Mesenchymal stem cell (in vitro differentiated cells and primary cell): ENCODE data around the gene HIVEP3.
"Not testable (repeated sequence)": the region's sequence is repeated elsewhere in the genome, so short reads cannot be mapped to it uniquely, and the experiment has no call there.

Experiments
- DNase-seq: peaks from one replicate; pipeline ENCODE4 v3.0.0-alpha.2; 2013
- H2AFZ ChIP-seq: one replicate; pipeline ENCODE4 v1.6.1; 2013; ENCODE audit warnings: low read depth, mild to moderate bottlenecking, control low read depth, inconsistent platforms, low read length, moderate library complexity
- H2AK5ac ChIP-seq: 2 replicates; pipeline ENCODE4 v1.6.1; 2013; ENCODE audit warnings: low read length, moderate library complexity, mild to moderate bottlenecking, inconsistent platforms; ENCODE audit not compliant: severe bottlenecking
- H2BK120ac ChIP-seq: one replicate; pipeline ENCODE4 v1.6.1; 2013; ENCODE audit warnings: low read depth, mild to moderate bottlenecking, inconsistent platforms, low read length, moderate library complexity
- H2BK12ac ChIP-seq, 2 experiments: one replicate each; pipeline ENCODE4 v1.6.1; 2013; ENCODE audit warnings: inconsistent platforms in 2 of 2, low read length in 2 of 2, mild to moderate bottlenecking in 2 of 2, moderate library complexity in 2 of 2, control low read depth in 1 of 2
- H2BK15ac ChIP-seq: one replicate; pipeline ENCODE4 v1.6.1; 2013; ENCODE audit warnings: mild to moderate bottlenecking, low read depth, inconsistent platforms; ENCODE audit not compliant: poor library complexity, severe bottlenecking
- H2BK5ac ChIP-seq: 2 replicates; pipeline ENCODE4 v1.6.1; 2013; ENCODE audit warnings: low read depth, mild to moderate bottlenecking, low read length, control low read depth, inconsistent platforms; ENCODE audit not compliant: poor library complexity, severe bottlenecking
- H3K14ac ChIP-seq, 2 experiments: one replicate each; pipeline ENCODE4 v1.6.1; 2013; ENCODE audit warnings: inconsistent platforms in 2 of 2, low read length in 2 of 2, control low read depth in 1 of 2, mild to moderate bottlenecking in 1 of 2, moderate library complexity in 1 of 2
- H3K18ac ChIP-seq, 2 experiments: one replicate each; pipeline ENCODE4 v1.6.1; 2013; ENCODE audit warnings: inconsistent platforms in 2 of 2, low read length in 2 of 2, control low read depth in 1 of 2, low read depth in 1 of 2, mild to moderate bottlenecking in 1 of 2
- H3K23ac ChIP-seq, 2 experiments: one replicate each; pipeline ENCODE4 v1.6.1; 2013; ENCODE audit warnings: inconsistent platforms in 2 of 2, low read length in 2 of 2, mild to moderate bottlenecking in 2 of 2, moderate library complexity in 2 of 2, control low read depth in 1 of 2
- H3K27ac ChIP-seq: 2 replicates; pipeline ENCODE4 v1.5.1; 2013; ENCODE audit warnings: mild to moderate bottlenecking, moderate library complexity, low read length, control low read depth, inconsistent platforms; ENCODE audit not compliant: poor library complexity, severe bottlenecking
- H3K27me3 ChIP-seq, 2 experiments: 2 replicates each; pipeline versions ENCODE4 v1.6.1 to v1.7.0; 2013; ENCODE audit warnings: low read length in 2 of 2, mild to moderate bottlenecking in 2 of 2, moderate library complexity in 2 of 2, control low read depth in 1 of 2, inconsistent platforms in 1 of 2; ENCODE audit not compliant: control insufficient read depth in 1 of 2, insufficient read depth in 1 of 2
- H3K36me3 ChIP-seq, 2 experiments: 2 replicates each; pipeline versions ENCODE4 v1.6.1 to v1.7.0; 2013; ENCODE audit warnings: low read length in 2 of 2, control low read depth in 1 of 2, inconsistent platforms in 1 of 2, low read depth in 1 of 2, mild to moderate bottlenecking in 1 of 2; ENCODE audit not compliant: insufficient read depth in 2 of 2, control insufficient read depth in 1 of 2
- H3K4ac ChIP-seq, 2 experiments: one replicate each; pipeline ENCODE4 v1.6.1; 2013; ENCODE audit warnings: inconsistent platforms in 2 of 2, low read length in 2 of 2, mild to moderate bottlenecking in 2 of 2, moderate library complexity in 2 of 2, control low read depth in 1 of 2, low read depth in 1 of 2
- H3K4me1 ChIP-seq: 2 replicates; pipeline ENCODE4 v1.6.1; 2013; ENCODE audit warnings: low read depth, low read length, control low read depth; ENCODE audit not compliant: control insufficient read depth, insufficient read depth
- H3K4me2 ChIP-seq: 2 replicates; pipeline ENCODE4 v1.6.1; 2013; ENCODE audit warnings: low read length, mild to moderate bottlenecking, inconsistent platforms; ENCODE audit not compliant: poor library complexity, severe bottlenecking
- H3K4me3 ChIP-seq, 2 experiments: 2 replicates each; pipeline versions ENCODE4 v1.5.1 to v1.7.0; 2013; ENCODE audit warnings: low read length in 2 of 2, mild to moderate bottlenecking in 2 of 2, control low read depth in 1 of 2, low read depth in 1 of 2; ENCODE audit not compliant: insufficient read depth in 1 of 2
- H3K79me1 ChIP-seq: replicated peaks from 2 replicates; pipeline ENCODE4 v1.6.1; 2013; ENCODE audit warnings: mild to moderate bottlenecking, control low read depth, low read length, inconsistent platforms; ENCODE audit not compliant: poor library complexity, severe bottlenecking
- H3K9ac ChIP-seq: 2 replicates; pipeline ENCODE4 v1.7.0; 2013; ENCODE audit warnings: mild to moderate bottlenecking, low read length, moderate library complexity
- H3K9me3 ChIP-seq: 2 replicates; pipeline ENCODE4 v1.7.0; 2013; ENCODE audit warnings: mild to moderate bottlenecking, low read length; ENCODE audit not compliant: control insufficient read depth
- H4K8ac ChIP-seq: one replicate; pipeline ENCODE4 v1.6.1; 2013; ENCODE audit warnings: inconsistent platforms, mild to moderate bottlenecking, low read length, moderate library complexity
- H4K91ac ChIP-seq: one replicate; pipeline ENCODE4 v1.6.1; 2013; ENCODE audit warnings: mild to moderate bottlenecking, low read length, inconsistent platforms
- WGBS: methylation state at CpG from one replicate; pipeline ENCODE4 v1.1.7; 2013; ENCODE audit warnings: mixed read lengths; 5-methylcytosine and 5-hydroxymethylcytosine counted together

The HIVEP3 gene

GRCh38 chr1:41952208-41952607, 33.5 kb upstream of the HIVEP3 start:
- H2BK5ac ChIP-seq, result no peak overlapping the region
- no peak overlapping the region for H2AK5ac ChIP-seq
- no peak overlapping the region for H3K14ac ChIP-seq
- no peak overlapping the region for H2BK15ac ChIP-seq
- peaks cover 15% of the 10 kb centered on the region for H3K79me1 ChIP-seq
- no peak overlapping the region for H3K4ac ChIP-seq
- no peaks in the 10 kb centered on the region for H3K27me3 ChIP-seq
- H3K4me1 ChIP-seq, result peaks cover 11% of the 10 kb centered on the region
- no peak for DNase-seq
- no peak overlapping the region for H2BK120ac ChIP-seq
- H3K9me3 ChIP-seq, result no peaks in the 10 kb centered on the region
- no peak overlapping the region for H3K23ac ChIP-seq
- no peak overlapping the region for H3K4me2 ChIP-seq
- H3K18ac ChIP-seq, result no peak overlapping the region
- H2BK12ac ChIP-seq, result no peak overlapping the region
- no peak overlapping the region for H4K91ac ChIP-seq
- H2AFZ ChIP-seq, result no peak overlapping the region
- no peak overlapping the region for H3K9ac ChIP-seq
- H3K4me3 ChIP-seq, result no peak overlapping the region
- H3K36me3 ChIP-seq, result no peaks in the 10 kb centered on the region
- 92% methylated on average over 2 of the region's 2 CpGs for WGBS
- no peak overlapping the region for H4K8ac ChIP-seq
- H3K27ac ChIP-seq, result no peak overlapping the region

DNA sequence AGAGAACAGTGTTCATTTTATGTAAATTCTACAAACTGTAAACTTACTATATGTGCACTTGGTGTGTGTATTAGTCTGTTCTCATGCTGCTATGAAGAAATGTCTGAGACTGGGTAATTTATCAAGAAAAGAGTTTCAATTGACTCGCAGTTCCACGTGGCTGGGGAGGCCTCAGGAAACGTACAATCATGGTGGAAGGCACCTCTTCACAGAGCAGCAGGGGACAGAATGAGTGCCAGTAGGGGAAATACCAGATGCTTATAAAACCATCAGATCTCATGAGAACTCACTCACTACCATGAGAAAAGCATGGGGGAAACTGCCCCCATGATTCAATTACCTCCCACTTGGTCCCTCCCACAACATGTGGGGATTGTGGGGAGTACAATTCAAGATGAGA, 32.8 kb upstream of the HIVEP3 start:
- not testable (repeated sequence) for H3K9me3 ChIP-seq, H3K18ac ChIP-seq

DNA sequence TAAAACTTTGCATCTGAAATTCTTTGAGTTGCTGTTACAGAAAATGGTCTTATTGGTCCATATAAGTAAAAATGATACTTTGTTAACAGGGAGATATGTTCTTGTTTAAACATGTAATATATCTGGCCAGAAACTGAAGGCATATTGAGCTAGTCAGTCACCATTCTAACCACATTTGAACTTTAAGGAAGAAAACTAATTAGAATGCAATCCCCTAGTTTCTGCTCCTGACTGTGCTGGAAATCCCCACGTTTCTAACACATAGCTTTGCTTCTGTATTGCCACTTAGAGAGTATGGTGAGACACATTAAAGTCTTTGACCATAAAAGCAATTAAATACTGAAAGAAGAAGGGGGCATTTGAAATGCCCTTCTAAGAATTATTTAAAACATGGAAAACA, 32.1 kb upstream of the HIVEP3 start:
- no peak for DNase-seq
- no peak overlapping the region for H2BK15ac ChIP-seq
- no peak overlapping the region for H3K4ac ChIP-seq
- no peak overlapping the region for H3K18ac ChIP-seq
- H3K23ac ChIP-seq, result no peak overlapping the region
- H3K9ac ChIP-seq, result no peak overlapping the region
- no peaks in the 10 kb centered on the region for H3K36me3 ChIP-seq
- no peak overlapping the region for H2AFZ ChIP-seq
- no peak overlapping the region for H4K91ac ChIP-seq
- H2BK5ac ChIP-seq, result no peak overlapping the region
- H3K4me1 ChIP-seq, result peaks cover 11% of the 10 kb centered on the region
- no peak overlapping the region for H3K27ac ChIP-seq
- no peaks in the 10 kb centered on the region for H3K27me3 ChIP-seq
- no peaks in the 10 kb centered on the region for H3K9me3 ChIP-seq
- no peak overlapping the region for H2AK5ac ChIP-seq
- H3K4me2 ChIP-seq, result no peak overlapping the region
- WGBS, result no CpG with 5 or more reads among the region's 1 CpG
- no peak overlapping the region for H2BK120ac ChIP-seq
- no peak overlapping the region for H3K14ac ChIP-seq
- no peak overlapping the region for H4K8ac ChIP-seq
- no peak overlapping the region for H3K4me3 ChIP-seq
- H2BK12ac ChIP-seq, result no peak overlapping the region
- H3K79me1 ChIP-seq, result peaks cover 17% of the 10 kb centered on the region

More for the DNA sequence above, 32.8 kb upstream of the HIVEP3 start:
- WGBS, result 86% methylated on average over 2 of the region's 3 CpGs
- Histone ChIP-seq H3K79me1 (peaks cover 17% of the 10 kb centered on the region), H3K4me1 (peaks cover 11% of the 10 kb centered on the region)
- not testable (repeated sequence) for H3K36me3 ChIP-seq, H3K23ac ChIP-seq, H3K27ac ChIP-seq, H3K14ac ChIP-seq, H2BK12ac ChIP-seq, H3K9ac ChIP-seq, H2BK120ac ChIP-seq, DNase-seq, H4K91ac ChIP-seq, H3K4me2 ChIP-seq, H2AK5ac ChIP-seq, H3K4ac ChIP-seq, H3K27me3 ChIP-seq, H4K8ac ChIP-seq, H2BK15ac ChIP-seq, H3K4me3 ChIP-seq, H2BK5ac ChIP-seq, H2AFZ ChIP-seq

- not testable (repeated sequence) for H4K91ac ChIP-seq, H3K27me3 ChIP-seq, H2AFZ ChIP-seq, H2BK15ac ChIP-seq, H3K4ac ChIP-seq, H3K4me3 ChIP-seq, H3K4me2 ChIP-seq, H2BK12ac ChIP-seq, H3K14ac ChIP-seq, H3K23ac ChIP-seq, H4K8ac ChIP-seq, H2AK5ac ChIP-seq, DNase-seq, H3K18ac ChIP-seq, H3K4me1 ChIP-seq, H3K36me3 ChIP-seq, H3K9ac ChIP-seq, H2BK5ac ChIP-seq, H2BK120ac ChIP-seq, H3K27ac ChIP-seq, H3K9me3 ChIP-seq
- WGBS, result 87% methylated on average over 10 of the region's 10 CpGs
- H3K79me1 ChIP-seq, result peaks cover 13% of the 10 kb centered on the region
Observed at GRCh38 chr1:41945946-41946345, 27.2 kb upstream of the HIVEP3 start.
